Fibroblast of skin of left quadriceps (primary cell): ENCODE results near the gene METTL8.
"Not testable (repeated sequence)": the region's sequence is repeated elsewhere in the genome, so short reads cannot be mapped to it uniquely, and the experiment has no call there.

ENCODE experiments used
- DNase-seq, 2 experiments: peaks; one replicate each; pipeline ENCODE4 v3.0.0-alpha.2; 2013; ENCODE audit warnings: low read depth in 2 of 2

METTL8 gene

GRCh38 chr2:171315781-171316180 lies 118.0 kb downstream of the METTL8 start:
- DNase-seq, result no peak

- not testable (repeated sequence) for DNase-seq
These were observed 121.6 kb downstream of the METTL8 start for GRCh38 chr2:171312182-171312581.

- not testable (repeated sequence) for DNase-seq
These were observed 122.2 kb downstream of the METTL8 start for GRCh38 chr2:171311589-171311988.

GRCh38 chr2:171310889-171311288 lies 122.9 kb downstream of the METTL8 start:
- DNase-seq, result no peak

- no peak for DNase-seq
These were observed 124.1 kb downstream of the METTL8 start for GRCh38 chr2:171309455-171310286.

GRCh38 chr2:171308280-171309054 lies 125.3 kb downstream of the METTL8 start:
- DNase-seq, result no peak

- no peak for DNase-seq
These were observed 126.2 kb downstream of the METTL8 start for GRCh38 chr2:171307560-171307959.

- DNase-seq, result peak; percentile 47 to 56
These were observed 135.8 kb downstream of the METTL8 start for GRCh38 chr2:171297956-171298355.

GRCh38 chr2:171294608-171295007 lies 139.2 kb downstream of the METTL8 start:
- no peak for DNase-seq

- DNase-seq, result no peak
These were observed 140.1 kb downstream of the METTL8 start for GRCh38 chr2:171293661-171294060.

GRCh38 chr2:171289991-171290390 lies 143.8 kb downstream of the METTL8 start:
- no peak for DNase-seq

GRCh38 chr2:171289316-171289715 lies 144.5 kb downstream of the METTL8 start:
- no peak for DNase-seq

GRCh38 chr2:171287611-171288010 lies 146.2 kb downstream of the METTL8 start:
- no peak for DNase-seq

- DNase-seq, result no peak
These were observed 146.7 kb downstream of the METTL8 start for GRCh38 chr2:171287036-171287571.

GRCh38 chr2:171281110-171281509 lies 152.7 kb downstream of the METTL8 start:
- no peak for DNase-seq

- no peak for DNase-seq
These were observed 153.6 kb downstream of the METTL8 start for GRCh38 chr2:171279983-171280790.

- no peak for DNase-seq
These were observed 159.0 kb downstream of the METTL8 start for GRCh38 chr2:171274757-171275156.

GRCh38 chr2:171271971-171272436 lies 161.8 kb downstream of the METTL8 start:
- peak; percentile 47 to 53 for DNase-seq

GRCh38 chr2:171271386-171271785 lies 162.4 kb downstream of the METTL8 start:
- no peak for DNase-seq

GRCh38 chr2:171267855-171268629 lies 165.7 kb downstream of the METTL8 start:
- DNase-seq, result no peak
